ENCODE results near the gene MCOLN3.
"Not testable (repeated sequence)": the region's sequence is repeated elsewhere in the genome, so short reads cannot be mapped to it uniquely, and the experiment has no call there.

Gene MCOLN3

DNA sequence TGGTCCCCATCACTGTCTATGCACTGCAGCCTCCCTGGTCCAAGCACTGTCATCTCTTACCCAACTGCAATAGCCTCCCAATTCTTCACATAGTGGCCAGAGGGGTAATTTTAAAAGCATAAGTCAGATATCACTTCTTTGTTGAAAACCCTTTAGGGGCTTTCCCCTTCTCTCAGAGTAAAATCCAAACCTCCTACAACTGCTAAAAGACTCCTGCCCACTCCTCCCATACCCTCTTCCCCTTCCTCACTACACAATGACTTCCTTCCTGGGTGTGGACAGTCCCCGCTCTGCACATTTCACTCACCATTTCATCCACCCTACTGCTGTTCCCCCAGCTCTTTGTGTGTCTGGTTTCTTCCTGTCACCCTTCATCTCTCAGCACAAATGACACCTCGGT, 59.7 kb downstream of the MCOLN3 start:
- no peak for DNase-seq

GRCh38 chr1:84986561-84986960, 61.7 kb downstream of the MCOLN3 start:
- not testable (repeated sequence) for DNase-seq

- no peak for DNase-seq
These were observed 62.9 kb downstream of the MCOLN3 start for GRCh38 chr1:84985365-84985764.

DNA sequence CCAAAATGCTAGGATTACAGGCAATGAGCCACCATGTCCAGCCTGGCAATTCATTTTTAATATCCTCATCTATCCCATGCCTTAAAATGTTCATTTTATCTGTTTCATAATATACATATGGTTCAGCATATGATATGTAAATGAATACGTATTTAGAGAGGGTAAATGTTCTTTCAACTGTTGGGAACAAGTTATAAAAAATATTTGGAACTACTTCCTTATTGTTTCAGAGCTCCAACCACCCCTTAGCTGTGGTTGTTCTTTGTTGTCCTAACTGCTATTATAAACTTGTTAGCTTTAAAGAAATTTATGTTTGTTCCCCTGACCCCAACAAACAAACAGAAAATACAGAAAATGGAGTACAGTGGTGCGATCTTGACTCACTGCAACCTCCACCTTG, 65.9 kb downstream of the MCOLN3 start:
- no peak for DNase-seq

DNA sequence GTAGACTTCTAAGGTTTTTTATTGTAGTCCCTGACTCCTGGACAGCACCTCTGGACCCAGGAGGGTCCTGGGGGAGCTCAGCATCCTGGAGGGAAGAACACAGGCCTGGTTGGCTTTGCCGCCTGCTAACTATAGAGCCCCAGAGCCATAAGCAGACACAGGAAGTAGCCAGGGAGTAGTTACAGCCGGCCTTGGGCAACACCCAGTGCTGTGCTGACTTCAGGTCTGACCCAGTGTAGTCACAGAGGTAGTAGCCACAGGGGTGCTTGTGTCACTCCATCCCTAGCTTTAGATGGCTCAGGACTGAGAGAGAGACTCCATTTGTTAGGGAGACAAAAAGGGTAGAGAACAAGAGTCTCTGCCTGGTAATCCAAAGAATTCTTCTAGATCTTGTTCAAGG, 73.3 kb downstream of the MCOLN3 start:
- no peak for DNase-seq

- DNase-seq: no peak
These were observed 74.6 kb downstream of the MCOLN3 start for GRCh38 chr1:84973498-84974334.

DNA sequence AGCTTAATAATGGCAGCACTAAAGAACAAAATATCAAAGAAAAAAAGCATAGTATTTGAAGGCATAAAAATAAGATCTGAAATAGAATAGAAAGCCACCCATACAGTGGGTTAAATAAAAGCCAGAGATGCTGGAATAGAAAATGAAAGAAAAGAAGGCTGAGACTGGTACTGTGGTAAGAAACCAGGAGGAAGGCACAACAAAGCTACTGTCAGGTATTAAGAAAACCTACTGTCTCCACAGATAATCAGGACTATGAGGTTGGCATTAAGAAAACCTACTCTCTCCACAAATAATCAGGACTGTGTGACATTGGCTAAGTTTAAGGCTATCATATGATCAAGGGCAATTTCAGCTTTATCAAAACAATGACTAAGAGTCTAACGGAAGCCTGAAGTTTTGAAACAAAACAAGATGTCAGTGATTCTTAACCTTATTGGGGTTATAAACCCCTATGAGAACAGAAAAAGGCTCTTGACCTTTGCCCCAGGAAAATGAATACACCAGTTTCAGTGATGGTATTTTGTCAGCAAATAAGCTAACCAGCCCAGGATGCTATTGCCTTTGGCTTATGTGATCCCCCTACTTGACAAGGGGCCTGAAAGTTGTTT, 75.8 kb downstream of the MCOLN3 start:
- no peak for DNase-seq

DNA sequence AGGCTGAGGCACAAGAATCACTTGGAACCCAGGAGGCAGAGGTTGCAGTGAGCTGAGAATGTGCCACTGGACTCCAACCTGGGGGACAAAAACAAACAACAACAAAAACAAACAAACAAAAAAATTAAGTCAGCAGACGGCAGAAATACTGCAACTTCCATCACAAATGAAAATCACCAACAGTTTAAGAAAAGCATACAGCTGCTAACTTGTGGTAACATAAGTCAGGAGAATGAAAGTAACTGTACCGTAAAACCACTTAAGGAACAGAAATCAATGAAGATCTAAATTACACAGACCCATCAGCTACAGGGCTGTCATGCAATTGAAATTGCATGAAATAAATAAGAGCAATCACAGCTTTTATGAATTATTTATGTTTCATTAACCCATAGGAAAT, 76.3 kb downstream of the MCOLN3 start:
- no peak for DNase-seq

DNA sequence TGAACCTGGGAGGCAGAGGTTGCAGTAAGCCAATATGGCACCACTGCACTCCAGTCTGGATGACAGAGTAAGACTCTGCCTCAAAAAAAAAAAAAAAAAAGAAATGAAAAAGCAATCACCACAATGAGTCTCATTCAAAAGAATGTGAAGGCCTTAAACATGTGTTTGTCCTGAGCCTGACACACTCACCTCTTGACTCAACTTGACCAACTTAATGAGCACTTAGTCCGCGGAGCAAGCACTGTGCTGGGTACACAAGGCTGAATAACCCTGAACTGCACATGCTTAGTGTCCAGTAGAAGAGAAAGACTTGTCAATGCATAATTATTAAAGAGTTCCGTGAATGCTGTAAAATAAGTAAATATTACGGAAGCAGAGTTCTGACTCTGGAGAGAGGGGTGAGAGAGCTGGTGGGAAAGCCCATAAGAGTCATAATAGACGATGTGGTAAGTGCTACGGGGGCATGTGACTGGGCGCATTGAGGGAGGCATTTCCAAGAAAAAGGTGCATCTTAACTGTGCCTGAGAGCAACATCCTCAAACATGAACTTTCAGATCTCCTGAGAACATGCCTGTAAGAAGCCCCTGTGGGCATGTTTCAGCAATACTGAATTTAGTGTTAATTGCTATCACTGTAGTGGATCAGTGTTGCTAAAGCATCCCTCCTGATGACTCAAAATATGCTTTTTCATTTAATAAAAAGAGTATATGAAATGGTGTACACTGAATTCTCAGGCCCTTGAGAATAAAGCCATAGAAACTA, 78.6 kb downstream of the MCOLN3 start:
- DNase-seq: no peak

- no peak for DNase-seq
These were observed 79.4 kb downstream of the MCOLN3 start for GRCh38 chr1:84968865-84969264.

- no peak for DNase-seq
These were observed 80.2 kb downstream of the MCOLN3 start for GRCh38 chr1:84968101-84968500.

Measured in hippocampal formation (tissue), 2 donors.